MCF 10A (cell line): Measurements from ENCODE around the gene WDR45B. TPM values are rescaled to one million over a fixed set of nuclear protein-coding genes. Genes with fewer than 3 reads are reported as not detected.
"Not testable (repeated sequence)": the region's sequence is repeated elsewhere in the genome, so short reads cannot be mapped to it uniquely, and the experiment has no call there.

ENCODE experiments used
- BruUV-seq: library from RNA; stranded (reverse); fragments of 400-500 nt; replicated peaks from 2 replicates; lab custom pipeline; 2021; lab: Mats Ljungman, UMichigan
- CTCF ChIA-PET: fragments of 300-600 bp; sonication (Branson Sonifier 250); formaldehyde crosslinking; extraction: SDS; loops from one replicate; lab custom pipeline; 2021; ENCODE audit warnings: antibody characterized with exemption, inconsistent platforms; lab: Yijun Ruan, JAX
- POLR2A ChIA-PET: fragments of 300-600, 350-650 bp; sonication (Branson Sonifier 250); formaldehyde crosslinking; extraction: SDS; loops from one replicate; lab custom pipeline; 2020; ENCODE audit warnings: antibody characterized with exemption, inconsistent platforms; lab: Yijun Ruan, JAX
- DNase-seq: peaks from one replicate; pipeline ENCODE4 v3.0.0-alpha.2; 2018; ENCODE audit not compliant: unreplicated experiment
- H3K27ac Mint-ChIP-seq: one replicate; pipeline ENCODE4 v1.8.0; 2022; ENCODE audit warnings: mild to moderate bottlenecking, low read depth, mixed read lengths; ENCODE audit not compliant: unreplicated experiment
- H3K27me3 Mint-ChIP-seq: one replicate; pipeline ENCODE4 v1.8.0; 2022; ENCODE audit warnings: mixed read lengths; ENCODE audit not compliant: insufficient read depth, unreplicated experiment
- H3K36me3 Mint-ChIP-seq: one replicate; pipeline ENCODE4 v1.8.0; 2022; ENCODE audit warnings: mild to moderate bottlenecking, moderate library complexity, mixed read lengths; ENCODE audit not compliant: insufficient read depth, unreplicated experiment
- H3K4me1 Mint-ChIP-seq: one replicate; pipeline ENCODE4 v1.8.0; 2022; ENCODE audit warnings: mixed read lengths; ENCODE audit not compliant: insufficient read depth, unreplicated experiment
- H3K4me3 Mint-ChIP-seq: one replicate; pipeline ENCODE4 v1.8.0; 2022; ENCODE audit warnings: mild to moderate bottlenecking, moderate library complexity, mixed read lengths; ENCODE audit not compliant: unreplicated experiment
- H3K9me3 Mint-ChIP-seq: one replicate; pipeline ENCODE4 v1.8.0; 2022; ENCODE audit warnings: mixed read lengths; ENCODE audit not compliant: unreplicated experiment
- intact Hi-C: fragments of 100-400 bp; cut with micrococcal nuclease; formaldehyde crosslinking; loops from 2 replicates; pipeline ENCODE4 v1.14.1; 2022
- total RNA-seq: library from RNA; stranded (reverse); gene quantifications from 2 replicates; pipeline ENCODE4 v1.2.3, GENCODE V29; 2022
- TF ChIP-seq, protein P1 (sequence below): fragments of 200-600 bp; IDR thresholded peaks from one replicate; pipeline ENCODE4 v1.8.0; 2022; ENCODE audit warnings: antibody characterized with exemption, mild to moderate bottlenecking; ENCODE audit not compliant: unreplicated experiment

WDR45B gene
- total RNA-seq, 1 experiment from 2014 or later, result 88.3 TPM

- no TSS peak for BruUV-seq
- DNase-seq, result no peak
- TF ChIP-seq, protein P1, sequence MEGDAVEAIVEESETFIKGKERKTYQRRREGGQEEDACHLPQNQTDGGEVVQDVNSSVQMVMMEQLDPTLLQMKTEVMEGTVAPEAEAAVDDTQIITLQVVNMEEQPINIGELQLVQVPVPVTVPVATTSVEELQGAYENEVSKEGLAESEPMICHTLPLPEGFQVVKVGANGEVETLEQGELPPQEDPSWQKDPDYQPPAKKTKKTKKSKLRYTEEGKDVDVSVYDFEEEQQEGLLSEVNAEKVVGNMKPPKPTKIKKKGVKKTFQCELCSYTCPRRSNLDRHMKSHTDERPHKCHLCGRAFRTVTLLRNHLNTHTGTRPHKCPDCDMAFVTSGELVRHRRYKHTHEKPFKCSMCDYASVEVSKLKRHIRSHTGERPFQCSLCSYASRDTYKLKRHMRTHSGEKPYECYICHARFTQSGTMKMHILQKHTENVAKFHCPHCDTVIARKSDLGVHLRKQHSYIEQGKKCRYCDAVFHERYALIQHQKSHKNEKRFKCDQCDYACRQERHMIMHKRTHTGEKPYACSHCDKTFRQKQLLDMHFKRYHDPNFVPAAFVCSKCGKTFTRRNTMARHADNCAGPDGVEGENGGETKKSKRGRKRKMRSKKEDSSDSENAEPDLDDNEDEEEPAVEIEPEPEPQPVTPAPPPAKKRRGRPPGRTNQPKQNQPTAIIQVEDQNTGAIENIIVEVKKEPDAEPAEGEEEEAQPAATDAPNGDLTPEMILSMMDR, result no peak
- Mint-ChIP-seq H3K36me3 (peaks cover 77% of the 10 kb centered on the region), H3K4me3 (no peak overlapping the region), H3K27me3 (no peaks in the 10 kb centered on the region), H3K27ac (peak overlapping the region; percentile 79), H3K9me3 (no peaks in the 10 kb centered on the region), H3K4me1 (peaks cover 3% of the 10 kb centered on the region)
- ChIA-PET CTCF (no interaction called here), POLR2A (no interaction called here)
- intact Hi-C loops, result no loop called here
These were observed 60.8 kb downstream of the WDR45B start for GRCh38 chr17:82587234-82588086.

- CTCF ChIA-PET, result no interaction called here
- Mint-ChIP-seq H3K27ac (no peak overlapping the region), H3K36me3 (peaks cover 85% of the 10 kb centered on the region), H3K27me3 (no peaks in the 10 kb centered on the region), H3K9me3 (no peaks in the 10 kb centered on the region), H3K4me3 (no peak overlapping the region), H3K4me1 (no peaks in the 10 kb centered on the region)
- DNase-seq, result no peak
- TF ChIP-seq, protein P1, result no peak
- POLR2A ChIA-PET, result no interaction called here
- intact Hi-C loops, result no loop called here
- BruUV-seq, result no TSS peak
These were observed 61.5 kb downstream of the WDR45B start for GRCh38 chr17:82586576-82587233.

DNA sequence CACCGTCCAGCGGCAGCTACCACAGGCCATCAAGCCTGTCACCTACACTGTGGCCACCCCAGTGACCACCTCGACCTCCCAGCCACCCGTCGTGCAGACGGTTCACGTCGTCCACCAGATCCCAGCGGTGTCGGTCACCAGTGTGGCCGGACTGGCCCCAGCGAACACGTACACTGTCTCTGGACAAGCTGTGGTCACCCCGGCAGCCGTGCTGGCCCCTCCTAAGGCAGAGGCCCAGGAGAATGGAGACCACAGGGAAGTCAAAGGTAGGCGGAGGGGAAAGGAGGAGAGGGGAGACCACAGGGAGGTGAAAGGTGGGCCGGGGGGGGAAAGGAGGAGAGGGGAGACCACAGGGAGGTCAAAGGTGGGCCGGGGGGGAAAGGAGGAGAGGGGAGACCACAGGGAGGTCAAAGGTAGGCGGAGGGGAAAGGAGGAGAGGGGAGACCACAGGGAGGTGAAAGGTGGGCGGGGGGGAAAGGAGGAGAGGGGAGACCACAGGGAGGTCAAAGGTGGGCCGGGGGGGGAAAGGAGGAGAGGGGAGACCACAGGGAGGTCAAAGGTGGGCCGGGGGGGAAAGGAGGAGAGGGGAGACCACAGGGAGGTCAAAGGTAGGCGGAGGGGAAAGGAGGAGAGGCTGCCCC lies 62.2 kb downstream of the WDR45B start:
- CTCF ChIA-PET, result interaction anchor here (0.7 kb wide), 1 partner anchor 18 kb away, joined by 3 read pairs; no protein-coding TSS in a partner anchor
- H3K9me3 Mint-ChIP-seq, H3K4me1 Mint-ChIP-seq, H3K27me3 Mint-ChIP-seq, DNase-seq, BruUV-seq, H3K4me3 Mint-ChIP-seq, intact Hi-C loops, POLR2A ChIA-PET: not testable (repeated sequence)
- peak overlapping the region; percentile 23 for H3K27ac Mint-ChIP-seq
- H3K36me3 Mint-ChIP-seq, result peaks cover 90% of the 10 kb centered on the region

GRCh38 chr17:82583720-82584234 lies 64.5 kb downstream of the WDR45B start:
- Mint-ChIP-seq H3K27me3 (no peaks in the 10 kb centered on the region), H3K4me1 (no peaks in the 10 kb centered on the region), H3K9me3 (no peaks in the 10 kb centered on the region), H3K36me3 (peaks cover 84% of the 10 kb centered on the region), H3K4me3 (no peak overlapping the region), H3K27ac (no peak overlapping the region)
- ChIA-PET POLR2A (no interaction called here), CTCF (interaction anchor here (0.7 kb wide), 1 partner anchor 171 kb away, joined by 3 read pairs; no protein-coding TSS in a partner anchor)
- DNase-seq, result no peak
- TF ChIP-seq, protein P1, result no peak
- no TSS peak for BruUV-seq
- intact Hi-C loops, result no loop called here
